ENCODE data around the gene DCHS2. TPM values are rescaled to one million over a fixed set of nuclear protein-coding genes. Genes with fewer than 3 reads are reported as not detected.

Gene DCHS2
- total and polyA plus RNA-seq, 2 of the 8 experiments (the other 6 are each of a cell fraction or from before 2014, with no cell fraction given): 0.54 to 2.6 TPM

DNA sequence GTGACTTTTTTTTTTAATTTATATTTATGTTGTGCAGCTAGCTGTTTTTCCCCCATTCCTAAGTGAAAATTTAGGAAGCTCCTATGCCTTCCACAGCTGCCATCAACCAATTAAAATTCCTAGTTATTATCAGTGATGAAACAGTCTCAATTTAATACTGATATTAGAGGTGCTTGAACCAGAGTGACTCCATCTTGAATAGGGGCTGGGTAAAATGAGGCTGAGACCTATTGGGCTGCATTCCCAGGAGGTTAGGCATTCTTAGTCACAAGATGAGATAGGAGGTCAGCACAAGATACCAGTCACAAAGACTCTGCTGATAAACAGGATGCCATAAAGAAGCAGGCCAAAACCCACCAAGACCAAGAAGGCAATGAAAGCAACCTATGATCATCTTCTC lies 136.7 kb downstream of the DCHS2 start:
- H3K18ac ChIP-seq (ENCODE audit: extremely low read depth, low read length): no peak overlapping the region
- no peak overlapping the region for H2BK15ac ChIP-seq (ENCODE audit: low read length)
- H3K79me1 ChIP-seq (ENCODE audit: low read depth, low read length): no peaks in the 10 kb centered on the region
- H4K91ac ChIP-seq (replicated peaks; ENCODE audit: insufficient read length, low read length): no peak overlapping the region
- CTCF ChIA-PET (ENCODE audit: partially characterized antibody): interaction anchor here (1.4 kb wide), 1 partner anchor 26 kb away, joined by 5 read pairs; no protein-coding TSS in a partner anchor
- no peak overlapping the region for H2BK5ac ChIP-seq (ENCODE audit: low read depth, low read length)
- H2BK20ac ChIP-seq (ENCODE audit: low read length): no peak overlapping the region
- H3K4ac ChIP-seq (replicated peaks; ENCODE audit: insufficient read length, low read depth, low read length): no peak overlapping the region
- no peak overlapping the region for H2BK12ac ChIP-seq (ENCODE audit: low read depth, low read length)
- no peak for TF ChIP-seq YY1 (IDR thresholded peaks at IDR 0.05; ENCODE audit: low read depth, low read length)
- TF ChIP-seq JUND (IDR thresholded peaks at IDR 0.05; ENCODE audit: low read length): no peak
- no peak for TF ChIP-seq RBBP5 (IDR thresholded peaks at IDR 0.05; ENCODE audit: borderline replicate concordance, low read depth, low read length)
- no peak for TF ChIP-seq BACH1 (IDR thresholded peaks at IDR 0.05; ENCODE audit: low read length)
- no peak for TF ChIP-seq ASH2L (IDR thresholded peaks at IDR 0.05; ENCODE audit: low read length)
- TF ChIP-seq TAF7 (optimal IDR thresholded peaks at IDR 0.05; ENCODE audit: borderline replicate concordance, low read depth, low read length): no peak
- no peaks in the 10 kb centered on the region for H3K27me3 ChIP-seq (replicated peaks in 1 of 4; ENCODE audit: control insufficient read depth in 3 of 4, extremely low read depth in 1 of 4, insufficient read depth in 3 of 4, low read length in 3 of 4)
- no peak overlapping the region for H2AK5ac ChIP-seq (ENCODE audit: low read depth, low read length)
- H3K79me2 ChIP-seq (ENCODE audit: control insufficient read depth in 1 of 2, insufficient read depth in 2 of 2, low read length in 2 of 2): no peaks in the 10 kb centered on the region
- DNase-seq (ENCODE audit: low read depth in 1 of 2, low spot score in 2 of 2) (no peak), FAIRE-seq (no peak)
- H3K27ac ChIP-seq (ENCODE audit: low read depth, low read length): no peak overlapping the region
- H3K9ac ChIP-seq (replicated peaks in 1 of 4; ENCODE audit: extremely low read depth in 1 of 4, low read depth in 3 of 4, low read length in 3 of 4): no peak overlapping the region
- no peak overlapping the region for H3K56ac ChIP-seq (replicated peaks; ENCODE audit: insufficient read length, low read depth, low read length)
- no peak overlapping the region for H3K4me2 ChIP-seq (ENCODE audit: insufficient read depth in 1 of 2, low read depth in 2 of 2, low read length in 2 of 2)
- no peak overlapping the region for H3K14ac ChIP-seq (ENCODE audit: insufficient read length)
- H3K23ac ChIP-seq (ENCODE audit: insufficient read length): no peak overlapping the region
- H2AFZ ChIP-seq (ENCODE audit: low read length): no peak overlapping the region
- H3K4me1 ChIP-seq (replicated peaks in 1 of 4; ENCODE audit: control insufficient read depth in 3 of 4, insufficient read depth in 4 of 4, low read length in 3 of 4): no peaks in the 10 kb centered on the region
- no peak overlapping the region for H3K4me3 ChIP-seq (ENCODE audit: extremely low read depth in 1 of 4, insufficient read depth in 2 of 4, low read depth in 3 of 4, low read length in 4 of 4)
- no peaks in the 10 kb centered on the region for H3K9me3 ChIP-seq (ENCODE audit: insufficient read depth in 2 of 2, low read depth in 1 of 2, low read length in 1 of 2)
- POLR2A ChIA-PET (ENCODE audit: partially characterized antibody): no interaction called here
- no peaks in the 10 kb centered on the region for H3K36me3 ChIP-seq (ENCODE audit: control insufficient read depth in 2 of 4, insufficient read depth in 4 of 4, low read length in 3 of 4)
- H3K23me2 ChIP-seq (ENCODE audit: low read depth, low read length): no peaks in the 10 kb centered on the region; the same call in 1 of the 2 replicates
- no peaks in the 10 kb centered on the region for H4K20me1 ChIP-seq (replicated peaks in 1 of 2; ENCODE audit: control insufficient read depth in 1 of 2, insufficient read depth in 2 of 2, low read length in 2 of 2)
- H2BK120ac ChIP-seq (replicated peaks; ENCODE audit: low read depth, low read length): no peak overlapping the region
- H4K8ac ChIP-seq (ENCODE audit: extremely low read depth, insufficient read depth, low read length): no peak overlapping the region
- H4K5ac ChIP-seq (ENCODE audit: insufficient read length, low read depth, low read length): no peak overlapping the region

All from H1 (cell line).